Measurements from ENCODE around the gene ATXN7L1. TPM values are rescaled to one million over a fixed set of nuclear protein-coding genes. Genes with fewer than 3 reads are reported as not detected.

Gene ATXN7L1
- polyA plus RNA-seq, 1 experiment, result 2.7 TPM

DNA sequence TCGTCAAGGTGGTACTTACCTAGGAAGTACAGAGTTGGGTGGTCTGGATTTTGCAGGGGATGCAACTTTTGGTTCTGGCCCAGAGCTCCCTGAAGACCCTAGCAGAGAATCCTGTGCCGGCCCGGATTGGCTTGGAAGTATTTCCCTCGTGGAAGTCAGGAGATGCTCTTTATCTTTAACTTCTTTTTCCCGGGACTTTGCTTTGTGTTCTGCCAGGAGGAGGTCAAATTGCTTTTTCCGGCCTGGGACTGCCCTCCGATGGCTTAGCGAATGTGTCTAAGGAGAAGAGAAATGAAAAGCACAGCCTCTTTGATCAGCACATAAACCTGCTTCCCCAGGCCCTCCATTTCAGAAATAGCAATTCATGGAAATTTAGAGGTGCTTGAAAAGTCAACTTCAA lies 238.1 kb downstream of the ATXN7L1 start:
- no peak for DNase-seq (ENCODE audit: low read depth)
- peaks cover 7% of the 10 kb centered on the region for H3K36me3 ChIP-seq (ENCODE audit: control insufficient read depth, insufficient read depth, low read length)
- CTCF ChIA-PET, result interaction anchor here (1.3 kb wide), 1 partner anchor 29 kb away, joined by 3 read pairs; no protein-coding TSS in a partner anchor

DNA sequence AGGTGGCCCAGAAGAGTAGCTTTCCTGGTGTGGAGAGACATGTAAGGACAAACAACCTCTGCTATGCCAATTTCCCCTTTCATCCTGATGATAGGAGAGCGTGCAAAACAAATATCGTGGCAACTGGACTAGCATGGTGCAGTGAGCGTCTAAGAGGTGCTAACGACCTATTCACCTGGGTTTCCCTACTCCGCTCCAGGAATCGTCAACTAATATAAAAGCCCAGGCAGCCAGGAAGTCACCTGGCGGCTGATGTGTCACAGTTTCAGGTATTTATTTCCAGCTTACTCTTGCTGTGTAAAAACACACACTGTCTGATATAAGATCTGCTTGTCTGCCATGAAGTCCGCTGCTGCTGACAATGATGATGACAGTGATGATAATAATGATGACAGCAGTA lies 238.6 kb downstream of the ATXN7L1 start:
- POLR2A ChIA-PET, result no interaction called here
- Histone ChIP-seq H3K36me3 (ENCODE audit: control insufficient read depth, insufficient read depth, low read length) (peaks cover 7% of the 10 kb centered on the region), H3K27me3 (ENCODE audit: control insufficient read depth, insufficient read depth, low read length) (no peaks in the 10 kb centered on the region), H3K4me3 (ENCODE audit: low read depth, low read length) (no peak overlapping the region)
- CTCF ChIA-PET, result interaction anchor here (1.3 kb wide), 1 partner anchor 28 kb away, joined by 3 read pairs; no protein-coding TSS in a partner anchor
- TF ChIP-seq, protein P1, sequence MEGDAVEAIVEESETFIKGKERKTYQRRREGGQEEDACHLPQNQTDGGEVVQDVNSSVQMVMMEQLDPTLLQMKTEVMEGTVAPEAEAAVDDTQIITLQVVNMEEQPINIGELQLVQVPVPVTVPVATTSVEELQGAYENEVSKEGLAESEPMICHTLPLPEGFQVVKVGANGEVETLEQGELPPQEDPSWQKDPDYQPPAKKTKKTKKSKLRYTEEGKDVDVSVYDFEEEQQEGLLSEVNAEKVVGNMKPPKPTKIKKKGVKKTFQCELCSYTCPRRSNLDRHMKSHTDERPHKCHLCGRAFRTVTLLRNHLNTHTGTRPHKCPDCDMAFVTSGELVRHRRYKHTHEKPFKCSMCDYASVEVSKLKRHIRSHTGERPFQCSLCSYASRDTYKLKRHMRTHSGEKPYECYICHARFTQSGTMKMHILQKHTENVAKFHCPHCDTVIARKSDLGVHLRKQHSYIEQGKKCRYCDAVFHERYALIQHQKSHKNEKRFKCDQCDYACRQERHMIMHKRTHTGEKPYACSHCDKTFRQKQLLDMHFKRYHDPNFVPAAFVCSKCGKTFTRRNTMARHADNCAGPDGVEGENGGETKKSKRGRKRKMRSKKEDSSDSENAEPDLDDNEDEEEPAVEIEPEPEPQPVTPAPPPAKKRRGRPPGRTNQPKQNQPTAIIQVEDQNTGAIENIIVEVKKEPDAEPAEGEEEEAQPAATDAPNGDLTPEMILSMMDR (IDR thresholded peaks at IDR 0.05; ENCODE audit: insufficient read depth, low read depth, low read length), result no peak
- DNase-seq (ENCODE audit: low read depth), result no peak

More for the DNA sequence above, 238.1 kb downstream of the ATXN7L1 start:
- POLR2A ChIA-PET, result no interaction called here
- Histone ChIP-seq H3K27me3 (ENCODE audit: control insufficient read depth, insufficient read depth, low read length) (no peaks in the 10 kb centered on the region), H3K4me3 (ENCODE audit: low read depth, low read length) (no peak overlapping the region)
- TF ChIP-seq, protein P1 (IDR thresholded peaks at IDR 0.05; ENCODE audit: insufficient read depth, low read depth, low read length), result no peak

DNA sequence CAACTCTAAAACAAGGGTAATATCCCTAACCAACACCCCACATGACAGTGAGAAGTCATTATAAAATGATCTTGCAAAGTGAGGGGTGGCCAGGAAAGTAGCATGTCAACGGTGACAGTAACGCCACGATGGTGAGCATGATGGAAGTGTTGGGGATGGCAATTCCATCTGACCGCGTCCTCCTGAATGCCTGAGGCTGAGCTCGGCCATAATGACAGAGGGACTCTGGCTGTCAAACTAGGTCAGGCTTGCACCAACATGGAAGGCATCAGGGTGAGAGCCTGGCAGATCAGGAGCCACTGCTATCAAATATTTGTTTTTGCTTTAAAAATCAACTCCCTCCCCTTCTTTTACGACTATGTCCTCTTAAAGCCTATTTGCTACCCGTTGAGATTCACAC lies 239.4 kb downstream of the ATXN7L1 start:
- POLR2A ChIA-PET, result no interaction called here
- Histone ChIP-seq H3K36me3 (ENCODE audit: control insufficient read depth, insufficient read depth, low read length) (peaks cover 6% of the 10 kb centered on the region), H3K4me3 (ENCODE audit: low read depth, low read length) (no peak overlapping the region), H3K27me3 (ENCODE audit: control insufficient read depth, insufficient read depth, low read length) (no peaks in the 10 kb centered on the region)
- CTCF ChIA-PET, result interaction anchor here (0.6 to 1.3 kb wide), 2 partner anchors 28 to 593 kb away, joined by 3 to 4 read pairs; no protein-coding TSS in a partner anchor
- TF ChIP-seq, protein P1 (IDR thresholded peaks at IDR 0.05; ENCODE audit: insufficient read depth, low read depth, low read length), result no peak
- DNase-seq (ENCODE audit: low read depth), result no peak

DNA sequence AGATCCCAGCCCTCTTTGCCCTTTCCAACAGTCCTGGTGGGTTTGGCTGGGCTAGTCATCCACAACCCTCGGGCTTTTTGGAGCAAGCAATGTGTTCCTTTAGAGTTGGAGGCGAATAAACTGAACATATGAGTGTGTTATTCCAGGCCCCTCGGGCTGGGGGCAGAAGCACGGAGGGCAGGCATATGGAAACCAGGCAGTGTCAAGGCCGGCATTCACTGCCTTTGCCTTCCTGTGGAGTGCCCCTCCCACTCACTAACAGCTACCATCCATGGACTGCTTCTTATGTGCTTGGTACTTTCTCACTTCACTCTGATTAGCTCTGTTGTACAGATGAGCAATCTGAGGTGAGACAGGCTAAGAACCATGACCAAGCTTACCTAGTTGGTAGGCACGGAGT lies 241.2 kb downstream of the ATXN7L1 start:
- Histone ChIP-seq H3K27me3 (ENCODE audit: control insufficient read depth, insufficient read depth, low read length) (no peaks in the 10 kb centered on the region), H3K4me3 (ENCODE audit: low read depth, low read length) (no peak overlapping the region), H3K36me3 (ENCODE audit: control insufficient read depth, insufficient read depth, low read length) (peaks cover 6% of the 10 kb centered on the region)
- DNase-seq (ENCODE audit: low read depth), result no peak
- POLR2A ChIA-PET, result no interaction called here
- TF ChIP-seq, protein P1 (IDR thresholded peaks at IDR 0.05; ENCODE audit: insufficient read depth, low read depth, low read length), result no peak
- CTCF ChIA-PET, result interaction anchor here (2.2 kb wide), 1 partner anchor 17 kb away, joined by 7 read pairs; no protein-coding TSS in a partner anchor

DNA sequence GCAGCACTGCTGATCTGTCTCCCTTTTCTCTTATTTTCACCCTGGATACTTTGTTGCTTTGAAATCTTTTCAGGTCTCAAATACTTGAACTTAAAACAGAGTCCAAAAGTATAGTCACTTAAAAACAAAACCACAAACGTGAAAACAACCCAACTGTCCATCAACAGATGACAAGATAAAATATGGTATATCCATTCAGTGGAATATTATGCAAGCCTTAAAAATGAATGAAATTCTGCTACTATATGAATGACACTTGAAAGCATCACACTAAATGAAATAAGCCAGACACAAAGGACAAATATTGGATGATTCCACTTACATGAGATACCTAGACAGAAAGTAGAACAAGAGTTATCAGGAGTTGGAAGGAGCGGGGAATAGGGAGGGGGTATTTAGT lies 250.4 kb downstream of the ATXN7L1 start:
- no peak overlapping the region for H3K4me3 ChIP-seq (ENCODE audit: low read depth, low read length)
- DNase-seq (ENCODE audit: low read depth), result no peak
- H3K36me3 ChIP-seq (ENCODE audit: control insufficient read depth, insufficient read depth, low read length), result 0 out of 2 replicates have a peak, but pooled peaks cover 3% of the 10 kb centered on the region
- TF ChIP-seq, protein P1 (IDR thresholded peaks at IDR 0.05; ENCODE audit: insufficient read depth, low read depth, low read length), result no peak
- H3K27me3 ChIP-seq (ENCODE audit: control insufficient read depth, insufficient read depth, low read length), result no peaks in the 10 kb centered on the region
- ChIA-PET POLR2A (no interaction called here), CTCF (no interaction called here)

All from BJ (cell line).